Measurements from ENCODE around the gene WEE1.
"Not testable (repeated sequence)": the region's sequence is repeated elsewhere in the genome, so short reads cannot be mapped to it uniquely, and the experiment has no call there.

The WEE1 gene

DNA sequence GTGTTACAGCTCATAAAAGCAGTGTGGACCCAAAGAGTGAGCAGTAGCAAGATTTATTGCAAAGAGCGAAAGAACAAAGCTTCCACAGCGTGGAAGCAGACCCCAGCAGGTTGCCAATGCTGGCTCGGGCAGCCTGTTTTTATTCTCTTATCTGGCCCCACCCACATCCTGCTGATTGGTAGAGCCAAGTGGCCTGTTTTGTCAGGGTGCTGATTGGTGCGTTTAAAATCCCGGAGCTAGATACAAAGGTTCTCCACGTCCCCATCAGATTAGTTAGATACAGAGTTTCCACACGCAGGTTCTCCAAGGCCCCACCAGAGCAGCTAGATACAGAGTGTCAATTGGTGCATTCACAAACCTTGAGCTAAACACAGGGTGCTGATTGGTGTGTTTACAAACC, 48.9 kb downstream of the WEE1 start:
- not testable (repeated sequence) for DNase-seq

DNA sequence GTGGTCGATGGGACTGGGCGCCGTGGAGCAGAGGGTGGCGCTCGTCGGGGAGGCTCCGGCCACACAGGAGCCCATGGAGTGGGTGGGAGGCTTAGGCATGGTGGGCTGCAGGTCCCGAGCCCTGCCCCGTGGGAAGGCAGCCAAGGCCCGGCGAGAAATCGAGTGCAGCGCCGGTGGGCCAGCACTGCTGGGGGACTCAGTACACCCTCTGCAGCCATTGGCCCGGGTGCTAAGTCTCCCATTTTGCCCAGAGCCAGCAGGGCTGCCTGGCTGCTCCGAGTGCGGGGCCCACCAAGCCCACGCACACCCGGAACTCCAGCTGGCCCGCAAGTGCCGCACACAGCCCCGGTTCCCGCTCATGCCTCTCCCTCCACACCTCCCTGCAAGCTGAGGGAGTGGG, 49.6 kb downstream of the WEE1 start:
- not testable (repeated sequence) for DNase-seq

- DNase-seq = no peak
These were observed 51.0 kb downstream of the WEE1 start for GRCh38 chr11:9624448-9624847.

DNA sequence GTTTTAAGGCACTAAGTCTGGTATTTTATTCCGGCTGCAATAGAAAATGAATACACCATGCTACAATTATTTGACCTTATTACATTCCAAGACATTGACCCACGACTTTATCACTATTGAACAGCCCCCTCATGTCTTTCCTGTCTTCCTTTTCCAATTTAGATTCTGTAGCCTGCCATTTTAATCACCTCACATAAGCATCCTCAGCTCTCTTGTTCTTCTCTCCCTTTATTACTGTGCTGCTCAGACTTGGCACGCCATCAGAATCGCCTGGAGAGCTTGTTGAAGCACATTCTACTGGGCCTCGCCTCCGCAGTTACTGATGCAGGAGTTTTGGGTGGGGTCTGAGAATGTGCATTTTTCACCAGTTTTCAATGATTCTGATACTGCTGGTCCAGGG, 51.7 kb downstream of the WEE1 start:
- no peak for DNase-seq

- no peak for DNase-seq
These were observed 52.3 kb downstream of the WEE1 start for GRCh38 chr11:9625728-9626127.

GRCh38 chr11:9626496-9627394, 53.3 kb downstream of the WEE1 start:
- DNase-seq = no peak

DNA sequence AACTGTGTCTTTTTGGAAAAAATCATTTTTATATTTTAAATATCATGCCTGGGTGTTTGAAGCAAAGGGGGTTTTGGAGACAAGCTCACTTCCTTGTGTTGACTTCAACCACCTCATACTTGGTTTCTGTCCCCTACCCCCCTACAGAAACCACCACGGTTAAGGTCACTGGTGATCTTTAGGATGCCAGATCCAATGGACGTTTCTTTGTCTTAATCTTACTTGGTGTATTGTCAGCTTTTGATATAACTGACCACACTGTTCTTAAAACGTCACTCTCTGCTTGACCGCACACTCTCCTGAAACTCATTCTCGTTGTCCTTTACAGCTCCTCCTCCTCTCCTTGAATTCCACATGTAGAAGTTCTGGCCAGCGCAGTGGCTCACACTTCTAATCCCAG, 55.6 kb downstream of the WEE1 start:
- no peak for DNase-seq

- DNase-seq = no peak
These were observed 60.2 kb downstream of the WEE1 start for GRCh38 chr11:9633679-9634078.

GRCh38 chr11:9636691-9637090, 63.2 kb downstream of the WEE1 start:
- DNase-seq = no peak

- no peak for DNase-seq
These were observed 65.6 kb downstream of the WEE1 start for GRCh38 chr11:9639099-9639498.
